H9 (cell line): ENCODE results near the gene UBAC2. TPM values are rescaled to one million over a fixed set of nuclear protein-coding genes. Genes with fewer than 3 reads are reported as not detected.

Experiments used
- DNase-seq: peaks from one replicate; pipeline ENCODE4 v3.0.0-alpha.2; 2017
- H2AFZ ChIP-seq: one replicate; pipeline ENCODE4 v1.6.1; 2013; ENCODE audit warnings: mild to moderate bottlenecking, low read length, control low read depth, moderate library complexity
- H2AK5ac ChIP-seq: 2 replicates; pipeline ENCODE4 v1.6.1; 2013; ENCODE audit warnings: low read length, control low read depth, mixed read lengths; ENCODE audit not compliant: insufficient read length
- H2BK120ac ChIP-seq: one replicate; pipeline ENCODE4 v1.6.1; 2013; ENCODE audit warnings: low read depth, mild to moderate bottlenecking, low read length, control low read depth, inconsistent platforms; ENCODE audit not compliant: poor library complexity, severe bottlenecking
- H2BK12ac ChIP-seq: 2 replicates; pipeline ENCODE4 v1.6.1; 2013; ENCODE audit warnings: low read length, control low read depth, mixed read lengths, low read depth; ENCODE audit not compliant: insufficient read length
- H2BK15ac ChIP-seq: 2 replicates; pipeline ENCODE4 v1.6.1; 2013; ENCODE audit warnings: low read depth, low read length, control low read depth
- H2BK20ac ChIP-seq: one replicate; pipeline ENCODE4 v1.6.1; 2013; ENCODE audit warnings: low read depth, mild to moderate bottlenecking, low read length, control low read depth, inconsistent platforms; ENCODE audit not compliant: poor library complexity, severe bottlenecking
- H2BK5ac ChIP-seq: 2 replicates; pipeline ENCODE4 v1.6.1; 2013; ENCODE audit warnings: low read length, control low read depth, mixed read lengths; ENCODE audit not compliant: insufficient read length
- H3K14ac ChIP-seq: 2 replicates; pipeline ENCODE4 v1.6.1; 2013; ENCODE audit warnings: low read length, control low read depth; ENCODE audit not compliant: insufficient read depth
- H3K18ac ChIP-seq: 2 replicates; pipeline ENCODE4 v1.6.1; 2013; ENCODE audit warnings: low read depth, mild to moderate bottlenecking, mixed read lengths, low read length, control low read depth; ENCODE audit not compliant: insufficient read length
- H3K23ac ChIP-seq: 2 replicates; pipeline ENCODE4 v1.6.1; 2013; ENCODE audit warnings: low read length, control low read depth, mixed read lengths, low read depth; ENCODE audit not compliant: insufficient read length
- H3K23me2 ChIP-seq: 2 replicates; pipeline ENCODE4 v1.6.1; 2013; ENCODE audit warnings: low read depth, mild to moderate bottlenecking, mixed read lengths, low read length, control low read depth; ENCODE audit not compliant: insufficient read length, poor library complexity, severe bottlenecking
- H3K27ac ChIP-seq: 2 replicates; pipeline ENCODE4 v1.5.1; 2013; ENCODE audit warnings: low read length, control low read depth, mixed read lengths, low read depth; ENCODE audit not compliant: insufficient read length
- H3K27me3 ChIP-seq: 2 replicates; pipeline ENCODE4 v1.6.1; 2013; ENCODE audit warnings: low read length, control low read depth, inconsistent platforms; ENCODE audit not compliant: insufficient read depth
- H3K4ac ChIP-seq: 2 replicates; pipeline ENCODE4 v1.6.1; 2013; ENCODE audit warnings: low read depth, mild to moderate bottlenecking, control low read depth, inconsistent platforms, low read length, moderate library complexity
- H3K4me1 ChIP-seq: 2 replicates; pipeline ENCODE4 v1.6.1; 2013; ENCODE audit warnings: low read length, control low read depth, inconsistent platforms; ENCODE audit not compliant: insufficient read depth
- H3K4me2 ChIP-seq: 2 replicates; pipeline ENCODE4 v1.6.1; 2013; ENCODE audit warnings: low read length, control low read depth, mixed read lengths; ENCODE audit not compliant: insufficient read length, insufficient read depth
- H3K56ac ChIP-seq: 2 replicates; pipeline ENCODE4 v1.6.1; 2013; ENCODE audit warnings: low read depth, mild to moderate bottlenecking, mixed read lengths, low read length, control low read depth; ENCODE audit not compliant: insufficient read length
- H3K79me1 ChIP-seq: 2 replicates; pipeline ENCODE4 v1.6.1; 2013; ENCODE audit warnings: low read depth, mild to moderate bottlenecking, moderate library complexity, low read length, control low read depth, inconsistent platforms; ENCODE audit not compliant: insufficient read depth, poor library complexity, severe bottlenecking
- H3K79me2 ChIP-seq: 2 replicates; pipeline ENCODE4 v1.6.1; 2013; ENCODE audit warnings: low read length, control low read depth, inconsistent platforms; ENCODE audit not compliant: insufficient read depth
- H3K9ac ChIP-seq: 2 replicates; pipeline ENCODE4 v1.6.1; 2013; ENCODE audit warnings: low read length, control low read depth, mixed read lengths; ENCODE audit not compliant: insufficient read length; ENCODE audit errors: extremely low read depth
- H3K9me3 ChIP-seq: one replicate; pipeline ENCODE4 v1.6.1; 2013; ENCODE audit warnings: low read depth, low read length, inconsistent platforms; ENCODE audit not compliant: control insufficient read depth
- H3T11ph ChIP-seq: one replicate; pipeline ENCODE4 v1.6.1; 2013; ENCODE audit warnings: mild to moderate bottlenecking, low read length, control low read depth, inconsistent platforms
- H4K20me1 ChIP-seq: one replicate; pipeline ENCODE4 v1.6.1; 2013; ENCODE audit not compliant: control insufficient read depth, insufficient read length, insufficient read depth
- H4K5ac ChIP-seq: 2 replicates; pipeline ENCODE4 v1.6.1; 2013; ENCODE audit warnings: low read depth, mild to moderate bottlenecking, mixed read lengths, low read length, control low read depth; ENCODE audit not compliant: insufficient read length
- H4K8ac ChIP-seq: replicated peaks from 2 replicates; pipeline ENCODE4 v1.6.1; 2013; ENCODE audit warnings: low read length, control low read depth, mixed read lengths, low read depth; ENCODE audit not compliant: insufficient read length
- H4K91ac ChIP-seq: 2 replicates; pipeline ENCODE4 v1.6.1; 2013; ENCODE audit warnings: low read depth, mild to moderate bottlenecking, moderate library complexity, mixed read lengths, low read length, control low read depth; ENCODE audit not compliant: insufficient read length
- H3K27ac Mint-ChIP-seq, 3 experiments: 2 replicates in 2 of 3; 3 replicates in 1 of 3; pipeline ENCODE4 v1.8.0; 2020 to 2021; ENCODE audit warnings: mixed read lengths in 3 of 3, mild to moderate bottlenecking in 1 of 3, moderate library complexity in 1 of 3
- H3K27me3 Mint-ChIP-seq: 2 replicates; pipeline ENCODE4 v1.8.0; 2021; ENCODE audit warnings: low read depth, mild to moderate bottlenecking, moderate library complexity, mixed read lengths
- H3K36me3 Mint-ChIP-seq, 3 experiments: 2 replicates in 2 of 3; 3 replicates in 1 of 3; pipeline ENCODE4 v1.8.0; 2020 to 2021; ENCODE audit warnings: low read depth in 3 of 3, mixed read lengths in 3 of 3; ENCODE audit not compliant: insufficient read depth in 1 of 3
- H3K4me1 Mint-ChIP-seq, 2 experiments: 2 replicates each; pipeline ENCODE4 v1.8.0; 2020; ENCODE audit warnings: mixed read lengths in 2 of 2
- H3K4me3 Mint-ChIP-seq, 2 experiments: 2 replicates in 1 of 2; 3 replicates in 1 of 2; pipeline ENCODE4 v1.8.0; 2020 to 2021; ENCODE audit warnings: mild to moderate bottlenecking in 2 of 2, mixed read lengths in 2 of 2, moderate library complexity in 1 of 2
- H3K9me3 Mint-ChIP-seq, 2 experiments: 2 replicates in 1 of 2; 3 replicates in 1 of 2; pipeline ENCODE4 v1.8.0; 2020; ENCODE audit warnings: mild to moderate bottlenecking in 2 of 2, mixed read lengths in 2 of 2, moderate library complexity in 1 of 2
- CTCF ChIP-seq: fragments of 200-600 bp; sonication (generic); conservative IDR thresholded peaks from 3 replicates; pipeline ENCODE4 v1.8.0; 2021; ENCODE audit warnings: antibody characterized with exemption, mild to moderate bottlenecking
- WGBS: extraction: QIAGEN DNeasy Blood & Tissue Kit; methylation state at CpG from one replicate; pipeline ENCODE4 v1.1.7; 2013; ENCODE audit warnings: missing lambda C conversion rate, low lambda C conversion rate, mixed read lengths; ENCODE audit not compliant: insufficient read length; ENCODE audit errors: extremely low coverage; 5-methylcytosine and 5-hydroxymethylcytosine counted together
- total RNA-seq: library from RNA; stranded (reverse); gene quantifications from 2 replicates; pipeline ENCODE4 v1.2.1, GENCODE V29; 2021

UBAC2 gene
- total RNA-seq, 1 experiment from 2014 or later: 52.3 TPM

- H4K5ac ChIP-seq: no peak overlapping the region
- no CpG with 5 or more reads among the region's 1 CpG for WGBS
- H3K36me3 Mint-ChIP-seq: no peaks in the 10 kb centered on the region; a peak in 1 of 7 replicates
- H3K9ac ChIP-seq: no peak overlapping the region
- H3K14ac ChIP-seq: no peak overlapping the region
- peak overlapping the region in 1 of 3 experiments; percentile 51; a peak in 1 of 7 replicates for H3K27ac Mint-ChIP-seq
- H4K91ac ChIP-seq: no peak overlapping the region
- peaks cover 6 to 7% of the 10 kb centered on the region in 2 experiments; a peak in 3 of 4 replicates for H3K4me1 Mint-ChIP-seq
- H2AK5ac ChIP-seq: no peak overlapping the region
- H2BK15ac ChIP-seq: no peak overlapping the region
- H3K9me3 ChIP-seq: no peaks in the 10 kb centered on the region
- H3K23me2 ChIP-seq: no peaks in the 10 kb centered on the region
- H3K4me3 Mint-ChIP-seq: no peak overlapping the region
- no peak overlapping the region for H3T11ph ChIP-seq
- no peak overlapping the region for H4K8ac ChIP-seq
- H2BK120ac ChIP-seq: no peak overlapping the region
- H2BK12ac ChIP-seq: no peak overlapping the region
- H3K79me1 ChIP-seq: peaks cover 14% of the 10 kb centered on the region
- H3K9me3 Mint-ChIP-seq: no peaks in the 10 kb centered on the region
- H2BK20ac ChIP-seq: no peak overlapping the region
- no peaks in the 10 kb centered on the region; the same call in 1 of the 2 replicates for H3K4me1 ChIP-seq
- no peaks in the 10 kb centered on the region for H4K20me1 ChIP-seq
- no peak overlapping the region for H2AFZ ChIP-seq
- no peak overlapping the region for H2BK5ac ChIP-seq
- H3K56ac ChIP-seq: no peak overlapping the region
- H3K23ac ChIP-seq: no peak overlapping the region
- DNase-seq: no peak
- H3K4ac ChIP-seq: no peak overlapping the region
- no peak overlapping the region for H3K27ac ChIP-seq
- no peaks in the 10 kb centered on the region for H3K27me3 ChIP-seq
- H3K27me3 Mint-ChIP-seq: no peaks in the 10 kb centered on the region
- TF ChIP-seq CTCF: no peak
- H3K79me2 ChIP-seq: peaks cover 14% of the 10 kb centered on the region; the same call in 1 of the 2 replicates
- no peak overlapping the region for H3K4me2 ChIP-seq
- H3K18ac ChIP-seq: no peak overlapping the region
Observed at GRCh38 chr13:99231721-99232120, 31.1 kb downstream of the UBAC2 start.
